Panc1 (cell line): Measurements from ENCODE around the gene CCDC169. TPM values are rescaled to one million over a fixed set of nuclear protein-coding genes. Genes with fewer than 3 reads are reported as not detected.

Source experiments
- ATAC-seq: fragments of 200-7000 bp; cut with Tn5 transposase; 2 replicates; pipeline ENCODE4 v1.9.1; 2020; ENCODE audit warnings: mild to moderate bottlenecking, moderate library complexity
- BruUV-seq: library from RNA; stranded (reverse); fragments of 400-500 nt; replicated peaks from 2 replicates; lab custom pipeline; 2021; lab: Mats Ljungman, UMichigan
- CTCF ChIA-PET: fragments of 300-600 bp; sonication (Branson Sonifier 250); formaldehyde crosslinking; loops from one replicate; lab custom pipeline; 2022; ENCODE audit warnings: antibody characterized with exemption; lab: Charles Lee
- POLR2A ChIA-PET: fragments of 300-600 bp; sonication (Branson Sonifier 250); formaldehyde crosslinking; loops from one replicate; lab custom pipeline; 2022; ENCODE audit warnings: antibody characterized with exemption; lab: Charles Lee
- DNase-seq: peaks from one replicate; pipeline ENCODE4 v3.0.0-alpha.2; 2010; ENCODE audit warnings: low read depth, low spot score
- H3K27ac ChIP-seq: 2 replicates; pipeline ENCODE4 v1.5.1; 2011; ENCODE audit warnings: mild to moderate bottlenecking, low read length, inconsistent platforms
- H3K27me3 ChIP-seq: fragments of 200-500 bp; sonication (Bioruptor generic); 2 replicates; pipeline ENCODE4 v1.6.0; 2014; ENCODE audit warnings: low read length, inconsistent platforms; ENCODE audit not compliant: control insufficient read depth, insufficient read depth
- H3K36me3 ChIP-seq: fragments of 200-500 bp; sonication (Bioruptor generic); 2 replicates; pipeline ENCODE4 v1.5.1; 2014; ENCODE audit warnings: inconsistent platforms, mild to moderate bottlenecking, low read length, moderate library complexity; ENCODE audit not compliant: control insufficient read depth, insufficient read depth
- H3K4me1 ChIP-seq: 2 replicates; pipeline ENCODE4 v1.5.1; 2011; ENCODE audit warnings: inconsistent platforms, mild to moderate bottlenecking, low read length, moderate library complexity; ENCODE audit not compliant: control insufficient read depth, insufficient read depth
- H3K4me3 ChIP-seq, 2 experiments: 2 replicates each; pipeline ENCODE4 v1.5.1; 2011 to 2012; ENCODE audit warnings: low read depth in 2 of 2, low read length in 2 of 2, mild to moderate bottlenecking in 2 of 2, inconsistent platforms in 1 of 2, moderate library complexity in 1 of 2
- H3K9me3 ChIP-seq: fragments of 200-500 bp; sonication (Bioruptor generic); 2 replicates; pipeline ENCODE4 v1.5.1; 2014; ENCODE audit warnings: low read depth, mild to moderate bottlenecking, inconsistent platforms, low read length, moderate library complexity; ENCODE audit not compliant: control insufficient read depth, insufficient read depth
- CTCF ChIP-seq: fragments of 450-650 bp; IDR thresholded peaks from 2 replicates; pipeline ENCODE4 v1.5.1; 2017; ENCODE audit warnings: mild to moderate bottlenecking
- POLR2AphosphoS5 ChIP-seq: IDR thresholded peaks from 2 replicates; pipeline ENCODE4 v1.6.1; 2012; ENCODE audit warnings: mild to moderate bottlenecking, low read depth, low read length, moderate library complexity
- REST ChIP-seq, 2 experiments: IDR thresholded peaks; 2 replicates each; pipeline ENCODE4 v1.6.1; 2011 to 2012; ENCODE audit warnings: low read depth in 2 of 2, control low read depth in 1 of 2, low read length in 1 of 2, mild to moderate bottlenecking in 1 of 2, moderate library complexity in 1 of 2; ENCODE audit not compliant: insufficient read depth in 1 of 2
- SIN3A ChIP-seq: IDR thresholded peaks from 2 replicates; pipeline ENCODE4 v1.6.1; 2012; ENCODE audit warnings: low read depth, mild to moderate bottlenecking, low read length, moderate library complexity, borderline replicate concordance; ENCODE audit not compliant: insufficient read depth
- TCF7L2 ChIP-seq: IDR thresholded peaks from 2 replicates; pipeline ENCODE4 v1.6.1; 2011; ENCODE audit warnings: mild to moderate bottlenecking, low read depth, low read length, inconsistent platforms
- in situ Hi-C: cut with HindIII; loops from 2 replicates; pipeline ENCODE4 v1.10.0; 2016; ENCODE audit warnings: low sequenced_read_pairs, low pct_unique_long_range_greater_than_20kb
- intact Hi-C: fragments of 100-400 bp; cut with micrococcal nuclease; formaldehyde crosslinking; loops from one replicate; pipeline ENCODE4 v1.10.0; 2022; ENCODE audit not compliant: unreplicated experiment
- total RNA-seq: library from RNA; stranded (reverse); gene quantifications from one replicate; pipeline ENCODE4 v1.2.1, GENCODE V29; 2021; ENCODE audit not compliant: unreplicated experiment

Gene CCDC169
- total RNA-seq, 1 experiment from 2014 or later, result 2.3 TPM

GRCh38 chr13:36329361-36329760 lies 31.7 kb upstream of the CCDC169 start:
- intact Hi-C loops, result no loop called here
- DNase-seq, result no peak
- H3K9me3 ChIP-seq, result no peaks in the 10 kb centered on the region
- no TSS peak for BruUV-seq
- CTCF ChIA-PET, result no interaction called here
- POLR2A ChIA-PET, result no interaction called here
- ATAC-seq, result no peak
- no peaks in the 10 kb centered on the region; the same call in none of the 2 replicates for H3K36me3 ChIP-seq
- no peaks in the 10 kb centered on the region for H3K4me1 ChIP-seq
- no peaks in the 10 kb centered on the region for H3K27me3 ChIP-seq
- H3K4me3 ChIP-seq, result no peak overlapping the region
- TF ChIP-seq SIN3A, result no peak
- no peak for TF ChIP-seq POLR2AphosphoS5
- no peak for TF ChIP-seq TCF7L2
- no peak for TF ChIP-seq CTCF
- no peak for TF ChIP-seq REST (IDR thresholded peaks at IDR 0.05; ENCODE audit: insufficient read depth in 1 of 2, low read depth in 2 of 2, low read length in 1 of 2)
- H3K27ac ChIP-seq, result no peak overlapping the region
- in situ Hi-C loops, result no loop called here

GRCh38 chr13:36328821-36329220 lies 31.2 kb upstream of the CCDC169 start:
- TF ChIP-seq TCF7L2, result no peak
- no peak for TF ChIP-seq SIN3A
- TF ChIP-seq REST (IDR thresholded peaks at IDR 0.05; ENCODE audit: insufficient read depth in 1 of 2, low read depth in 2 of 2, low read length in 1 of 2), result no peak
- TF ChIP-seq CTCF, result no peak
- no peak for TF ChIP-seq POLR2AphosphoS5
- no peaks in the 10 kb centered on the region for H3K4me1 ChIP-seq
- no peaks in the 10 kb centered on the region for H3K27me3 ChIP-seq
- ATAC-seq (no peak), DNase-seq (no peak)
- H3K36me3 ChIP-seq, result no peaks in the 10 kb centered on the region; the same call in none of the 2 replicates
- BruUV-seq, result no TSS peak
- CTCF ChIA-PET, result no interaction called here
- H3K9me3 ChIP-seq, result no peaks in the 10 kb centered on the region
- POLR2A ChIA-PET, result no interaction called here
- no peak overlapping the region for H3K27ac ChIP-seq
- H3K4me3 ChIP-seq, result no peak overlapping the region
- in situ Hi-C loops (no loop called here), intact Hi-C loops (no loop called here)
